ENCODE results near the gene PAQR7. TPM values are rescaled to one million over a fixed set of nuclear protein-coding genes. Genes with fewer than 3 reads are reported as not detected.
A peak's percentile ranks its signal among the peaks of the same experiment; 100 is the strongest.

The PAQR7 gene
- total RNA-seq, 2 donors from 2014 or later, result 5.2 to 6.3 TPM

DNA sequence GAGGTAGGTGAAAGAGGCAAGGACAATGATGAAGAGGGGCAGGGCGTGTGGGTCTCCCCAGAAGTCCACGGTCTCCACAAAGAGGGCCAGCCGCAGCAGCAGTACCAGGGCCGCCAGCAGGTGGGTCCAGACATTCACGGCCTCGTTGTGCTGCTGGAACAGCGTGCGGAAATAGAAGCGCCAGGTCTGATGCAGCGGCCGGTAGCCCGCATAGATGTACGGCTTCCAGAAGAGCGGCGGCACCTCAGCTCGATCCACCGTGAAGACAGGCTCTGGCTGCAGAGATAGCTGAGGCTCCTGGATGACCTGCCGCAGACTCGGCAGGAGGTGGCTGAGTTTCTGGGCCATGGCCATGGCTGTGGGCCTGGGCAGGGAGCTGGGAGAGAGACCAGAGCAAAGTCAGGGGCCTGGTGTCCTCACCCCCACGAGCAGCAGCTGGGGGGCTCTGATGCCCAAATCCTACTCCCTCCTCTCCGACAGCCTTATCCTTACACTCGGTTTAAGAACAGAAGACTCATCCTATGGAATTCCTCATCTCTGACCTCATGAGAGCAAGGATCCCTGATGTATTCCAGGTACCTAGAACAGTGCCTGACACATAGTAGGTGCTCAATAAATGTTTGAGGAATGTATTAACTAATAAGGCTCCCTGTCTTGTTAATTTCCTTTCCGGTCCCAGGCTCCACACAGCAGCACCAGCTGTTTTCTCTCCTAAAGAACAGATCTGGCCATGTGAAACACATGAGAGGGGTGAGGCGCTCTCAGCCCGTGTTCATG lies 11.8 kb downstream of the PAQR7 start:
- Mint-ChIP-seq H3K4me3 (no peak overlapping the region), H3K27ac (no peak overlapping the region), H3K9me3 (no peaks in the 10 kb centered on the region), H3K36me3 (no peaks in the 10 kb centered on the region), H3K4me1 (ENCODE audit: low read depth in 2 of 2) (peaks cover 14 to 21% of the 10 kb centered on the region in 2 donors), H3K27me3 (no peaks in the 10 kb centered on the region)
- ATAC-seq (no peak), DNase-seq (ENCODE audit: low spot score) (no peak)

DNA sequence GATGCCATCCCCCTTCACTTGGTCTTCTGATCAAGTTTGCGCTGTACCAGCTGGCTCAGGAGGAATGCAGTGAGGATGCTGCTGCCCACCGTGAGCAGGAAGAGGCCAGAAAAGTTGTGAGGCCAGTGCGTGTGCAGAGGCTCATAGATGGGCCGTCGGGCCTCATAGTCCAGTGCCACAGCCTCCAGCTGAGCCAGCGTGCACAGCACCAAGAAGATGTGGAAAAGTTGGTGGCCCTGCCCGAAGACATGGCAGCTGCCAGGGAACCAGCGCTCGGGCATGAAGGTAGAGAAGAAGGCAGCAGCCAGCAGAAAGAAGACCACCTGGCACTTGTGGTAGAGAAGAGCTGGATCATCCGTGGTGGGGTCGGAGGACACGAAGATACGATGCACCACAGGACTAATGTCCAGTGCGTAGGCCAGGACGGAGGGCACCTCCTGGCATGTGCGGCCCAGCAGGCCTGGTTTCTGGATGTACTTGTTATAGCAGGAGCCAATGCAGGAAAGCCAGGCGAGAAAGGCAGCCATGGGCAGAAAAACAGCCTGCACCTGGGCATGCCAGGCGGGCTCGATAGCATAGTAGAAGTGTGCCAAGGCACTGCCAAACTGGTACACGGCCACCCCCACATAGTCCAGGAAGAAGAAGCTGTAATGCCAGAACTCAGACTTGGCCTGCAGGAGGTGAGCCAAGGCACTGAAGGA lies 12.6 kb downstream of the PAQR7 start:
- Mint-ChIP-seq H3K36me3 (no peaks in the 10 kb centered on the region), H3K27ac (no peak overlapping the region)

DNA sequence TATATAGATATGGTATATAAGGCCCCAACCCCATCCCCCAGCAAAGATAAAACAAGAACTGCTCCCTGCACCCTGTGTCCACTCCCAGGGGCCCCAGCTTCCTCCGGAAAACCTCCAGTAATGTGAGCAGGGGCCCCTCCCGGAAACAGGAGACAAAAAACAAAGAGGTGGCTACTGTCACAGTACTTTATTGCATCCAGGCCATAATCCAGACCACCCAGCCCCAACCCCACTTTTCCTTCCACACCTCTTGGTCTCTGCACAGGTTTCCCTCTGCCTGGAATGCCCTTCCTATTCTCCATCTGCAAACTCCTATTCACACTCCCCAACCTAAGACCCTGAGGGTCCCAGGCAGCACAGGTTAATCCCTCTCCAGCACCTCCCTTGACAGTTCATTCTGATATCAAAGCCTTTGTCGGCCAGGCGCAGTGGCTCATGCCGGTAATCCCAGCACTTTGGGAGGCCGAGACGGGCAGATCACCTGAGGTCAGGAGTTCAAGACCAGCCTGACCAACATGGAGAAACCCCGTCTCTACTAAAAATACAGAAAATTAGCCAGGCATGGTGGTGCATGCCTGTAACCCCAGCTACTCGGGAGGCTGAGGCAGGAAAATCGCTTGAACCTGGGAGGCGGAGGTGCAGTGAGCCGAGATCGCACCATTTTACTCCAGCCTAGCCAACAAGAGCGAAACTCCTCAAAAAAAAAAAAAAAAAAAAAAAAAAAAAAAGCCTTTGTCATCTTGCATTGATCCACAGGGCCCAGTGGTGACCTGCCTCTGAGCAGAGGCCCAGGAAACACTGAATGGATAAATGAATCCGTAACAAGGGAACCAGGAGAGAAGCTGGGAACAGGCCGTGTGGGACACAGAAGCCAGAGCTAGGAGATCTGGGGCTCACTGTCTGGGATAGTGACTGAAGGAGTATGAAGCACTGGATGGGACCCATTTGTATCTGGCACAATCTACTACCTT lies 13.9 kb downstream of the PAQR7 start:
- DNase-seq (ENCODE audit: low spot score) (no peak), ATAC-seq (no peak)
- Mint-ChIP-seq H3K9me3 (no peaks in the 10 kb centered on the region), H3K4me3 (peak overlapping the region; percentile 38), H3K27me3 (no peaks in the 10 kb centered on the region), H3K27ac (no peak overlapping the region), H3K36me3 (no peaks in the 10 kb centered on the region), H3K4me1 (ENCODE audit: low read depth in 2 of 2) (peaks cover 18 to 27% of the 10 kb centered on the region in 2 donors)

More for the DNA sequence above, 12.6 kb downstream of the PAQR7 start:
- Mint-ChIP-seq H3K4me3 (no peak overlapping the region), H3K9me3 (no peaks in the 10 kb centered on the region), H3K4me1 (ENCODE audit: low read depth in 2 of 2) (peaks cover 18 to 27% of the 10 kb centered on the region in 2 donors), H3K27me3 (no peaks in the 10 kb centered on the region)
- DNase-seq (ENCODE audit: low spot score) (no peak), ATAC-seq (no peak)

DNA sequence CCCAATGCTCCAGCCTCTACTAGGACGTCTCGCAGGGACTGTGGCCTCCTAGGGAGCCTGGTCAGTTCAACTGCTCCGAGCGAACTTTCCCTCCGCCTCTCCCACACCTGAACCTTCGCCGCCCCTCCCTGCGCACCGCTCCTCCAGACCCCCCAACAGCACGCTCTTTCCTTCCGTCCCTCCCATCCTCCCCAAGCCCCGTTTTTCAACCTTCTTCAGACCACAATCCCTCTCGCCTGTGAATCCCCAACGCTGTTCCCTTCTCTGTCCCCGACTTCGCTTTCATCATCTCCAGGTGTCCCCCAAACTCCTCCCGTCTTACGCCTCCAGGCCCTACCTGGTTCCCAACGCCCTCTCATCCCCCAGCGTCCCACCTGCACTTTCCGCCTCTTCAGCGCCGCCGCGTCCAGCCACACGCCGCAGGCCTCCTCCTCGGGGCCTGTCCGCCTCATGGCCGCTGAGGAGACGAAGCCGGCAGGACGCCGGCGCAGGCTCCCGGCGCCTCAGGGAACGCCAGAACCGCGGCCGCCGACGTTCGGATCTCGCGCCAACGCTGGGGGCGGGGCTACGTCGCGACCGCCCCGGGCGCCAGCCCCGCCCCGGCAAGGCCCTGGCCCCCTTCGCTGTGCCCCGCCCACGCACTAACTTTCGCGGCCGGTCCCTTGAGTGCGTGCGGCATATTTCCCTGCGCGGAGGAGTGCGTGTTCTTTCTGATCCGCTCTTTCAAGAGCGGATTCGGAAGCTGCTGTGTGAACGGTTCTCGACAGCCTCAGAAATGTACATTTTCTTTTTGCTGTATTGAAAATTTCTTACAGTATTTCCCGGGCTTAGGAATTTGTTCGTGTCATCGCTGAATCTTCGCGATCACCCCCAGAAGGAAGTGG lies 16.4 kb downstream of the PAQR7 start, which contains the start of gene AUNIP:
Gene AUNIP (minus strand): TSS at position 552 of the 884 bp plus-strand sequence. CDS start 100 bp downstream, at position 452.
- no peaks in the 10 kb centered on the region for H3K27me3 Mint-ChIP-seq
- peak; percentile 98 for ATAC-seq
- peak within 1 kb of the TSS; percentile 86 to 95 for H3K27ac Mint-ChIP-seq
- no peaks in the 10 kb centered on the region for H3K9me3 Mint-ChIP-seq
- no peaks in the 10 kb centered on the region for H3K36me3 Mint-ChIP-seq
- peak within 1 kb of the TSS; percentile 97 for H3K4me3 Mint-ChIP-seq
- DNase-seq (ENCODE audit: low spot score), result peak; percentile 94
- H3K4me1 Mint-ChIP-seq (ENCODE audit: low read depth in 2 of 2), result peaks cover 18 to 27% of the 10 kb centered on the region in 2 donors

DNA sequence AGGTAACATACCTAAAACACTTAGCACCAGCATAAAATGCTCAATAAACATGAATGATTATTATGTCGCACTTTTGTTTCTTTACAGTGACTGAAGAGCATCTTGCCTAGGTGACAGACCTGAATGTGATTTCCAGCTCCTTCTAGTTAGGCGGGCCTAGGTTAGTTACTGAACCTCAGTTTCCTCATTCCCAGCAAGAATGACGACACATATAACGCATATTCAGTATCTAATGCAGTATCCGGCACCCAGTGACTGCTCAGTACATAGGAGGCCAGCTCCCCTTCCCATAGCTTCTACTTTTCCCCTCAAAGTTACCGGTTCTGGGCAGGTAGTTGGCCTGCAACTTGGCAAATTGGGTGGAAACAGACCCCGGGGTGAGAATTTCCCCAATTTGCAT lies 17.0 kb downstream of the PAQR7 start:
- DNase-seq (ENCODE audit: low spot score) (no peak), ATAC-seq (no peak)
- peak overlapping the region; percentile 86 to 95 for H3K27ac Mint-ChIP-seq
- H3K9me3 Mint-ChIP-seq, result no peaks in the 10 kb centered on the region
- H3K4me3 Mint-ChIP-seq, result peak overlapping the region; percentile 97
- peaks cover 18 to 27% of the 10 kb centered on the region in 2 donors for H3K4me1 Mint-ChIP-seq (ENCODE audit: low read depth in 2 of 2)
- H3K27me3 Mint-ChIP-seq, result no peaks in the 10 kb centered on the region
- H3K36me3 Mint-ChIP-seq, result no peaks in the 10 kb centered on the region

DNA sequence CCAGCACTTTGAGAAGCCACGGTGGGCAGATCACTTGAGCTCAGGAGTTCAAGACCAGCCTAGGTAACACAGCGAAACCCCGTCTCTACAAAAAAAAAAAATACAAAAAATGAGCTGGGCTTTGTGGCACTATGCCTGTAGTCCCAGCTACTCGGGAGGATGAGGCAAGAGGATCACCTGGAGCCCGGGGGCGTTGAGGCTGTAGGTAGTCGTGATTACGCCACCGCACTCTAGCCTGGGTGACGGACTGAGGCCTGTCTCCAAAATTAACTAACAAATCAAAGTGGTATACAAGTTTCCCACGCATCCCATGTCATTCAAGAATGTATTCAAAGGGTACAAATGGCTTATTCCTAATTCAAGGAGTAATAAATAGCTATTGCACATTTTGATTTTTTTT lies 18.7 kb downstream of the PAQR7 start:
- Mint-ChIP-seq H3K4me1 (ENCODE audit: low read depth in 2 of 2) (peaks cover 18 to 27% of the 10 kb centered on the region in 2 donors), H3K27ac (no peak overlapping the region), H3K4me3 (no peak overlapping the region), H3K36me3 (no peaks in the 10 kb centered on the region), H3K9me3 (no peaks in the 10 kb centered on the region), H3K27me3 (no peaks in the 10 kb centered on the region)
- ATAC-seq (no peak), DNase-seq (ENCODE audit: low spot score) (no peak)

DNA sequence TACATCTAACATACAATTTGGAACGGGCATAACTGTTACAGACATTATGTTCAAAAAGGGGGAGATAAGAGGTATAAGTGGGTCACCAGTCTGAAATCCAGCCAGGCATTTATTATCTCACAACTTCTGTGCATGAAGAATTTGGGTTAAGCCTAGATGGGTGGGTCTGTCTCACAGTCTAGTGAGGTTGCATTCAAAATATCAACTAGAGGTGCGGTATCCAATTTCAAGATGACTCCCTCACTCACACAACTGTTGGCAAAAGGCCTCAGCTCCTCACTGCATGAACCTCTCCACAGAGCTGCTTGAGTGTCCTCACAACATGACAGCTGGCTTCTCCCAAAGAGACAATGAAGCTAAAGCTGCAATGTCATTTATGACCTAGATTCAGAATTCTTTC lies 21.0 kb downstream of the PAQR7 start:
- DNase-seq (ENCODE audit: low spot score) (no peak), ATAC-seq (no peak)
- Mint-ChIP-seq H3K36me3 (no peaks in the 10 kb centered on the region), H3K4me1 (ENCODE audit: low read depth in 2 of 2) (peaks cover 10 to 15% of the 10 kb centered on the region in 2 donors), H3K27ac (no peak overlapping the region), H3K4me3 (no peak overlapping the region), H3K27me3 (no peaks in the 10 kb centered on the region), H3K9me3 (no peaks in the 10 kb centered on the region)

DNA sequence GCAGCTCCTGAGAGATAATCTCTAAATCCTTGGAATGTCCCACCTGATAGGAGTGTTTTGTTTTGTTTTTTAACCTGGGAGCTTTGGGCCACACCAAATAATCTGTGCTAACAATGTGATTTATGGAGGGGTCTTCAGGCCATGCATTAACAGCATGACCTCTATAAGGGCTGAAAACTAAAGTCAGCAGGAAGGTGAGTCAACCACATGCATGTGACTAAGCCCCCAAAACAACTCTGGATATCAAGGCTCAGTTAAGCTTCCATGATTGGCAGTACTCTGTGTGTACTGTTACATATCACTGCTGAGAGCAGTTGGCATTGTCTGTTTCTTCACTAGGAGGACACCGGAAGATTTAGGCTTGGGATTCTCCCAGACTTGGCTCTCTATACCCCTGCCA lies 27.0 kb downstream of the PAQR7 start:
- no peak overlapping the region for H3K4me3 Mint-ChIP-seq
- H3K9me3 Mint-ChIP-seq, result no peaks in the 10 kb centered on the region
- H3K27me3 Mint-ChIP-seq, result no peaks in the 10 kb centered on the region
- no peaks in the 10 kb centered on the region for H3K4me1 Mint-ChIP-seq (ENCODE audit: low read depth in 2 of 2)
- H3K36me3 Mint-ChIP-seq, result no peaks in the 10 kb centered on the region
- H3K27ac Mint-ChIP-seq, result no peak overlapping the region
- DNase-seq (ENCODE audit: low spot score), result no peak
- no peak for ATAC-seq

DNA sequence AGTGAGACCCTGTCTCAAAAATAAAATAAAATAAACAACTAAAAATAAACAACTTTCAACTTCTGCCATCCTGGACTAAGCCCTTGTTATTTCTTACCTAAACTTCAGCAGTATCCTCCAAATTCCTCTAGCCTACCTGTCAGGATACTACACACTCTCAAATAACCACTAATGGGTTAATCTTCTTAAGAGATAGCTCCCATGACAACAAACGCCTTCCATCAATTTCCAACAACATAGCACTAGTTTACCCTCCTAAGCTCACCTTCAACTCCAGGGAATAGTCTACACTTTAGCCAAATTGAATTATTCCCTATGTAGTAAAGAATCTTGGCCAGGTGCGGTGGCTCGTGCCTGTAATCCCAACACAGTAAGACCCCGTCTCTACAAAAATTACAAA lies 27.6 kb downstream of the PAQR7 start:
- no peak for DNase-seq (ENCODE audit: low spot score)
- no peak for ATAC-seq
- Mint-ChIP-seq H3K9me3 (no peaks in the 10 kb centered on the region), H3K27ac (no peak overlapping the region), H3K27me3 (no peaks in the 10 kb centered on the region), H3K36me3 (no peaks in the 10 kb centered on the region), H3K4me1 (ENCODE audit: low read depth in 2 of 2) (no peaks in the 10 kb centered on the region), H3K4me3 (no peak overlapping the region)

DNA sequence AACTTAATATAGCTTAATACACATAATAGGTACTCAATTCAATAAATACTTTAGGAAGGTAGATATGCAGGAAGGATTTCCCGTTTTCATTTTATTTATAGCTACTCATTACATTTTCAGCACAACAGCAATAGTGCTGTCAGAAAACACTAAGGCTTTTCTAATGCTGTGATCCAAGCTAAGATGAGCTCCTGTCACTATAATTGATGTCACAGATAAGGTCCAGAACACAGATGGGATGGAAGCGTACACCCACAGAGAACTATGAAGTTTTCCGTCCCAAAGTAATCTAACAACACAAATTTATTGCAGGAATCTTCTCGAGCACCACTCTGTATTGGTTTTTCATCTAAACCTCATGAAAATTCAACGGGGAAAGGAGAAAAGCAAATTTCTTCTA lies 29.8 kb downstream of the PAQR7 start:
- H3K9me3 Mint-ChIP-seq, result no peaks in the 10 kb centered on the region
- DNase-seq (ENCODE audit: low spot score), result no peak

DNA sequence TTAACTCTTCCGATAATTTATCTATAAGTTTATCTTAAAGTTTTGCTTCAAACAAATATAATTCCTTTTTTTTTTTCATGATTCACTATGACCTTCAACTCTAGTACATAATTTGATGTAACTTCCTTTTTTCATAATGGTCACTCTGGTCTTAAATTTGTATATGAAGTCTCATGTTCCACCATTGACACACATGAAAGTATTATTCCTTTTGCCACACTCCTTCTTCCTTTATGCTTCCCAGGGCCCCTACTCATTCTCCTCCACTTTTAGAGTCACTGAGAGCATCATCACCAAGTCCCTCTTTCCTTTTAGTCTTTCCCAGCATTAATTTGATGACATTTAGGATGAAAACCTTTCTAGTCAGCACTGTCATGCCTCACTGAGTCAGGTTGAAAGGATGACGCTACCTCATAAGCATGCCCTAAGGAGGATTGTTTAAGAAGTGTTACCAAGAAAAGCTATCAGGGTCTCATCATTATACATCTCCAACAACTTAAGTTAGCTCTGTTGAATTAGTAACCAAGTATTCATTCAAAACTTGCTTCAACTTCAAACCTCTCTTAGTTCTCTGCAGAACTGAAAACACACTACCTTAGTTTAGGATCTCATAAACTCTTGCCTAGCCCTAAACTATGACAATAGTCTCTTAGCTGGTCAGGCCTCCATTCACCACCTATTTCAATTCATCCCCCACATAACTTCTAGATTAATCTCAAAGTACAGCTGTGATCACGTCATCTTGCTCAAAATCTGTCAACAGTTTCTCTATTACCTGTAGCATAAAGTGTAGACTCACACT lies 30.8 kb downstream of the PAQR7 start:
- no peak overlapping the region for H3K4me3 Mint-ChIP-seq
- no peaks in the 10 kb centered on the region for H3K27me3 Mint-ChIP-seq
- DNase-seq (ENCODE audit: low spot score) (no peak), ATAC-seq (no peak)
- no peak overlapping the region for H3K27ac Mint-ChIP-seq
- no peaks in the 10 kb centered on the region for H3K9me3 Mint-ChIP-seq
- no peaks in the 10 kb centered on the region for H3K4me1 Mint-ChIP-seq (ENCODE audit: low read depth in 2 of 2)
- no peaks in the 10 kb centered on the region for H3K36me3 Mint-ChIP-seq

More for the DNA sequence above, 29.8 kb downstream of the PAQR7 start:
- Mint-ChIP-seq H3K36me3 (no peaks in the 10 kb centered on the region), H3K27me3 (no peaks in the 10 kb centered on the region), H3K27ac (no peak overlapping the region), H3K4me1 (ENCODE audit: low read depth in 2 of 2) (no peaks in the 10 kb centered on the region), H3K4me3 (no peak overlapping the region)
- no peak for ATAC-seq

DNA sequence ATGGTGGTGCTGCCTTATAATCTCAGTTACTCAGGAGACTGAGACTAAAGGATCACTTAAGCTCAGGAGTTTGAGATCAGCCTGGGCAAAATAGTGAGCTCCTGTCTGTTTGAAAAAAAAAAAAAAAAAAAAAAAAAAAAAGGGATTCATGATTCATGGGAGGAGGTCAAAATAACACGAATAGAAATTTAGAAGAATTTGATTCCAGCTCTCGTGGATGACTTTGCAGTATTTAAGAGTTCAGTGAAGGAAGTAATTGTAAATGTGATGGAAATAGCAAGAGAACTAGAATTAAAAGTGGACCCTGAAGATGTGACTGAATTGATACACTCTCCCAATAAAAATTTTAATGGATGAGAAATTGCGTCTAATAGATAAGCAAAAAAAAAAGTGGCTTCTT lies 32.0 kb downstream of the PAQR7 start:
- DNase-seq (ENCODE audit: low spot score) (no peak), ATAC-seq (no peak)
- Mint-ChIP-seq H3K4me3 (no peak overlapping the region), H3K27me3 (no peaks in the 10 kb centered on the region), H3K27ac (no peak overlapping the region), H3K9me3 (no peaks in the 10 kb centered on the region), H3K36me3 (no peaks in the 10 kb centered on the region), H3K4me1 (ENCODE audit: low read depth in 2 of 2) (no peaks in the 10 kb centered on the region)
